H1 (cell line): ENCODE measurements around the gene TEAD3. TPM values are rescaled to one million over a fixed set of nuclear protein-coding genes. Genes with fewer than 3 reads are reported as not detected.

Experiments
- CHD7 ChIP-seq: fragments of 300-600 bp; sonication (generic); IDR thresholded peaks from 2 replicates; pipeline ENCODE4 v1.7.1; 2012; ENCODE audit warnings: low read length, moderate library complexity, mild to moderate bottlenecking, inconsistent platforms; ENCODE audit not compliant: insufficient replicate concordance
- HDAC2 ChIP-seq, 2 experiments: fragments of 300-600 bp in 1 of 2; sonication (generic) in 1 of 2; IDR thresholded peaks; 2 replicates each; pipeline ENCODE4 v1.6.1; 2011 to 2012; ENCODE audit warnings: low read depth in 2 of 2, low read length in 2 of 2, mild to moderate bottlenecking in 2 of 2, moderate library complexity in 2 of 2, borderline replicate concordance in 1 of 2, inconsistent platforms in 1 of 2
- polyA plus RNA-seq, 7 experiments: library from polyadenylated mRNA; depleted of rRNA in 3 of 7; stranded (reverse) in 5 of 7; unstranded in 2 of 7; fragments of >200 nt in 5 of 7; fragments of 200-250 nt in 2 of 7; gene quantifications; 1 replicate in 5 of 7; 2 replicates in 1 of 7; 4 replicates in 1 of 7; pipeline versions ENCODE4 v1.2.1 to v1.2.3, GENCODE V29; 2011 to 2013; ENCODE audit warnings: missing spikeins in 2 of 7, mixed read lengths in 2 of 7
- total RNA-seq: library from RNA; stranded (reverse); fragmentation: NEBNext Ultra II Directional; extraction: Animal tissue kit (Norgen Biotek cat#: 25700); gene quantifications from 2 replicates; pipeline ENCODE4 v1.2.1, GENCODE V29; 2021

Gene TEAD3
- total and polyA plus RNA-seq, 2 of the 8 experiments (the other 6 are each of a cell fraction or from before 2014, with no cell fraction given), result 20.1 to 28.7 TPM

GRCh38 chr6:35516712-35517111 lies 19.8 kb upstream of the TEAD3 start (continued):
- no peak for TF ChIP-seq HDAC2 (IDR thresholded peaks at IDR 0.05; ENCODE audit: borderline replicate concordance in 1 of 2, low read depth in 2 of 2, low read length in 2 of 2)
- TF ChIP-seq CHD7, result no peak
